Pancreas (tissue), 10 donors: ENCODE measurements around the gene NGF. TPM values are rescaled to one million over a fixed set of nuclear protein-coding genes. Genes with fewer than 3 reads are reported as not detected.
"Not testable (repeated sequence)": the region's sequence is repeated elsewhere in the genome, so short reads cannot be mapped to it uniquely, and the experiment has no call there.

Experiments
- ATAC-seq, 4 donors: fragments of 200-7000 bp; cut with Tn5 transposase; one replicate each; pipeline versions ENCODE4 v1.8.0 to v1.9.1; 2020; ENCODE audit warnings: mild to moderate bottlenecking in 4 of 4, moderate library complexity in 4 of 4
- DNase-seq, 6 donors: peaks; one replicate each; pipeline ENCODE4 v3.0.0-alpha.2; 2020
- FAIRE-seq: peaks from 2 replicates; lab custom pipeline; 2012; peaks lifted over from hg19 to GRCh38; lab: Jason Lieb, UNC
- H3K27ac ChIP-seq, 4 donors: fragments of 200-600 bp; sonication (generic); 1 replicate in 3 of 4; 2 replicates in 1 of 4; pipeline versions ENCODE4 v1.5.0 to v1.8.0; 2020
- H3K27me3 ChIP-seq, 4 donors: fragments of 200-600 bp; one replicate each; pipeline ENCODE4 v1.8.0; 2021
- H3K36me3 ChIP-seq, 3 donors: fragments of 200-600 bp; sonication (generic) in 1 of 3; one replicate each; pipeline versions ENCODE4 v1.5.0 to v1.8.0; 2020 to 2021
- H3K4me1 ChIP-seq, 3 donors: fragments of 200-600 bp; one replicate each; pipeline ENCODE4 v1.8.0; 2021
- H3K4me3 ChIP-seq, 4 donors: fragments of 200-600 bp; sonication (generic) in 2 of 4; one replicate each; pipeline versions ENCODE4 v1.5.0 to v1.8.0; 2020 to 2021
- H3K9me3 ChIP-seq, 4 donors: fragments of 200-600 bp; one replicate each; pipeline ENCODE4 v1.8.0; 2021
- WGBS, 2 donors: extraction: QIAGEN DNeasy Blood & Tissue Kit; methylation state at CpG; one replicate each; pipeline ENCODE4 v1.1.7; 2013; 5-methylcytosine and 5-hydroxymethylcytosine counted together
- intact Hi-C, 3 donors: fragments of 100-400 bp; cut with DNase I; formaldehyde crosslinking; loops; one replicate each; pipeline versions ENCODE4 v1.11.1 to v1.14.2; 2022
- polyA plus RNA-seq, 2 donors: library from polyadenylated mRNA; stranded (reverse); fragments of 200-250 nt; gene quantifications; one replicate each; pipeline ENCODE4 v1.2.3, GENCODE V29; 2013
- total RNA-seq, 6 donors: library from RNA; stranded (reverse); fragmentation: NEBNext Ultra II Directional in 4 of 6; extraction: Animal tissue kit (Norgen Biotek cat#: 25700) in 4 of 6; gene quantifications; one replicate each; pipeline versions ENCODE4 v1.2.1 to v1.2.4, GENCODE V29; 2021 to 2023
- TF ChIP-seq, protein P1 (sequence below), 4 donors: fragments of 200-600 bp; sonication (generic) in 3 of 4; IDR thresholded peaks; one replicate each; pipeline versions ENCODE4 v1.5.0 to v1.8.0; 2021; ENCODE audit warnings: antibody characterized with exemption in 4 of 4
- donor health status: healthy with polysubstance abuse.
- donor health status: DM: no; HTN: no; CAD: no; lungs with moderate emphysema.
- donor health status: DM: no; HTN: no; CAD: no.
- donor health status: control.
- donor health status: control.
- donor health status: Bipolar disorder and iron deficiency.
- donor health status: DM: yes; HTN: yes; CAD: no.
- donor health status: DM: no; HTN: no; CAD: no.
- donor health status: DM: no; HTN: no; CAD: no.
- donor health status: DM: yes; HTN: yes; CAD: no.

Gene NGF
- total and polyA plus RNA-seq, 8 donors = 0.25 to 1.1 (median 0.54) TPM; not detected in 2

DNA sequence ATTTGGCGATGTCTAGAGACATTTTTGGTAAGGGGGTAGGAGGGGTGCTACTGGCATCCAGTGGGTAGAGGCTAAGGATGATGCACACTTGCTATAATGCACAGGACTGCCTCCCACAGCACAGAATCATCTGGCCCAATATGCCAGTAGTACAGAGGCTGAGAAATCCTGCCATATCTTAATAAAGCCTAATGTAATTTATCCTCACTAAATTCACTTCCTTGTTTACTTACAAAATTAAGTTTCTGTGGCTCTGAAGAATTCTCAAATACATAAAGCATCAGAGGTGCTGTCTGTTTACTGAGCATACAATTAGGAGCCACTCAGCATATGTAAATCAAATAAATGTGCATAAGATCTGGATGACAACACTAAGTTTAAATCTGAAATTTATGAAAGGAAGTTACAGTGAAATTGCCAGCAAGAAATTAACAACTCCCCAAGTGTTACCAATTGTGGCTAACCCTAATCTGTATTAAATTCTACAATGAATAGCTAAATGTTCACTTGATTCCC, 26.5 kb downstream of the NGF start:
- 98 to 100% methylated on average over 1 of the region's 1 CpG for WGBS, 2 donors
- H3K27ac ChIP-seq = no peak overlapping the region
- H3K9me3 ChIP-seq = no peaks in the 10 kb centered on the region
- intact Hi-C loops = no loop called here
- H3K27me3 ChIP-seq = no peaks in the 10 kb centered on the region
- peaks cover 0 to 3% (median 0%) of the 10 kb centered on the region in 3 donors for H3K4me1 ChIP-seq
- ATAC-seq (no peak), FAIRE-seq (no peak), DNase-seq (no peak)
- TF ChIP-seq, protein P1, sequence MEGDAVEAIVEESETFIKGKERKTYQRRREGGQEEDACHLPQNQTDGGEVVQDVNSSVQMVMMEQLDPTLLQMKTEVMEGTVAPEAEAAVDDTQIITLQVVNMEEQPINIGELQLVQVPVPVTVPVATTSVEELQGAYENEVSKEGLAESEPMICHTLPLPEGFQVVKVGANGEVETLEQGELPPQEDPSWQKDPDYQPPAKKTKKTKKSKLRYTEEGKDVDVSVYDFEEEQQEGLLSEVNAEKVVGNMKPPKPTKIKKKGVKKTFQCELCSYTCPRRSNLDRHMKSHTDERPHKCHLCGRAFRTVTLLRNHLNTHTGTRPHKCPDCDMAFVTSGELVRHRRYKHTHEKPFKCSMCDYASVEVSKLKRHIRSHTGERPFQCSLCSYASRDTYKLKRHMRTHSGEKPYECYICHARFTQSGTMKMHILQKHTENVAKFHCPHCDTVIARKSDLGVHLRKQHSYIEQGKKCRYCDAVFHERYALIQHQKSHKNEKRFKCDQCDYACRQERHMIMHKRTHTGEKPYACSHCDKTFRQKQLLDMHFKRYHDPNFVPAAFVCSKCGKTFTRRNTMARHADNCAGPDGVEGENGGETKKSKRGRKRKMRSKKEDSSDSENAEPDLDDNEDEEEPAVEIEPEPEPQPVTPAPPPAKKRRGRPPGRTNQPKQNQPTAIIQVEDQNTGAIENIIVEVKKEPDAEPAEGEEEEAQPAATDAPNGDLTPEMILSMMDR (IDR thresholded peaks at IDR 0.05) = no peak
- H3K4me3 ChIP-seq = no peak overlapping the region
- H3K36me3 ChIP-seq = no peaks in the 10 kb centered on the region

DNA sequence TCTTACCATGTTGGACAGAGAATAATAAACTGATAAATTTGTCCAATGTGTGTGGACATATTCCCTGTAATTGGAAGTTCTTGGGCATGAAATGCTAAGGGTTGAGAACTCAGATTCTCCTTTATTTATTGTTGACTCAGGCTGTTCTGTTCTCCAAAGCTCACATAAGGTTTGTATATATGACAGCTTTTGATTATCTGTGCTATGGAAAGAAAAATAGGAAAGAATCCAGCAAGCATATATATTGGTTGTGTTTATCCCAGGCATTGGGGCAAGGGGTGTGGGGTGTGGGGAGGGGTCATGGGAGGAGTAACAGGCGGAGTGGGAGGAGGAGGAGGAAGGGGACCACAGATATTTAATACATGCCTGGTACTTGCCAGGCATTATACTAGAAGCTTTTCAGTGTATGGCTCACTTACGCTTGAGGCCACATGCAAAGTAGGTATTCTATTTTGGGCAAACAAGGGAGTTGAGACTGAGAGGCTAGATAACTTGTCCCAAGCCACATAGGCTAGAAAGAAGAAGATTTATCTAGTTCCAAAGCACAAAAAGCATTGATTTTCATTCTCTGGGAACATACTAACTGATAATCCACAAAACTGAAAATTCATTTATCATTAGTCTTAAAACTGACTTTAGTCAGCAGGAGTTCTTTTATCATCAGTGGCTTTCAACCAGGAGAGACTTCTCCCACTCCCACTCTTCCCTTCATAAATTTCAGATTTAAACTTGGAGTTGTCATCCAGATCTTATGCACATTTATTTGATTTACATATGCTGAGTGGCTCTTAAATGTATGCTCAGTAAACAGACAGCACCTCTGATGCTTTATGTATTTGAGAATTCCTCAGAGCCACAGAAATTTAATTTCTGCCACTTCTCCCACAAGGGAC, 27.2 kb downstream of the NGF start:
- 79 to 91% methylated on average over 2 of the region's 2 CpGs for WGBS, 2 donors
- intact Hi-C loops = no loop called here

DNA sequence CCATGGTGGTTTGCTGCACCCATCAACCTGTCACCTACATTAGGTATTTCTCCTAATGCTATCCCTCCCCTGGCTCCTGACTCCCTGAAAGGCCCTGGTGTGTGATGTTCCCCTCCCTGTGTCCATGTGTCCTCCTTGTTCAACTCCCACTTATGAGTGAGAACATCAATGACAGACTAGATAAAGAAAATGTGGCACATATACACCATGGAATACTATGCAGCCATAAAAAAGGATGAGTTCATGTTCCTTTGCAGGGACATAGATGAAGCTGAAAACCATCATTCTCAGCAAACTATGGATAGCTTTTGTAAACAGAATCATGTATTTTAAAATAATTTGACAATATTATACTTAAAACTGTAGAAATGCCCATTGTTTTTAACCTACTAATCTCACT, 28.5 kb downstream of the NGF start:
- not testable (repeated sequence) for FAIRE-seq, H3K9me3 ChIP-seq

More for the DNA sequence above, 27.2 kb downstream of the NGF start:
- DNase-seq (no peak), FAIRE-seq (no peak), ATAC-seq (no peak)
- TF ChIP-seq, protein P1 (IDR thresholded peaks at IDR 0.05) = no peak
- no peaks in the 10 kb centered on the region for H3K36me3 ChIP-seq
- H3K4me3 ChIP-seq = no peak overlapping the region
- H3K9me3 ChIP-seq = no peaks in the 10 kb centered on the region
- H3K4me1 ChIP-seq = peaks cover 0 to 3% (median 0%) of the 10 kb centered on the region in 3 donors
- no peak overlapping the region for H3K27ac ChIP-seq
- no peaks in the 10 kb centered on the region for H3K27me3 ChIP-seq

DNA sequence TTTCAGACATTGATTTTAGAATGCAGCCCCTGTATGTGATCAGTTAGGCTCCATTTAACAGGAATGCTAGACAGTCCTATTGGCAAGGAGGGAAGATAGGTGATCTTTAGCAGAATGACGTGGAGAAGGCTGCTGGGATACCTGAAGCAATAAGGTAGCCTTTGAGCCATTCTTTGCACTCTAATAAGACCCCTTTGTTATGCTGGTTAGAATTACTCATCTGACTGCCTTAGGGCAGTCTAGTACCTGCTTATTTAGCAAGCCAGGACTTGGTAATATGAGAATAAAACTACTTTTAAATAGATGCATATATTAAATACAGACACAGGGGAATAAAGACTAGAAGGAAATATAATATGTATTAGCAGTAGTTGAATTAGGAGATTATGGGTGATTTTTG, 29.1 kb downstream of the NGF start:
- ATAC-seq (no peak), DNase-seq (no peak), FAIRE-seq (no peak)
- H3K27ac ChIP-seq = no peak overlapping the region
- H3K9me3 ChIP-seq = no peaks in the 10 kb centered on the region
- TF ChIP-seq, protein P1 (IDR thresholded peaks at IDR 0.05) = no peak
- H3K27me3 ChIP-seq = no peaks in the 10 kb centered on the region
- intact Hi-C loops = no loop called here
- WGBS, 2 donors = 83 to 88% methylated on average over 1 of the region's 1 CpG
- no peaks in the 10 kb centered on the region for H3K36me3 ChIP-seq
- no peak overlapping the region for H3K4me3 ChIP-seq
- no peaks in the 10 kb centered on the region for H3K4me1 ChIP-seq

More for the DNA sequence above, 28.5 kb downstream of the NGF start:
- H3K4me1 ChIP-seq, DNase-seq, H3K27ac ChIP-seq, H3K36me3 ChIP-seq, H3K27me3 ChIP-seq, H3K4me3 ChIP-seq, ATAC-seq, intact Hi-C loops: not testable (repeated sequence)

DNA sequence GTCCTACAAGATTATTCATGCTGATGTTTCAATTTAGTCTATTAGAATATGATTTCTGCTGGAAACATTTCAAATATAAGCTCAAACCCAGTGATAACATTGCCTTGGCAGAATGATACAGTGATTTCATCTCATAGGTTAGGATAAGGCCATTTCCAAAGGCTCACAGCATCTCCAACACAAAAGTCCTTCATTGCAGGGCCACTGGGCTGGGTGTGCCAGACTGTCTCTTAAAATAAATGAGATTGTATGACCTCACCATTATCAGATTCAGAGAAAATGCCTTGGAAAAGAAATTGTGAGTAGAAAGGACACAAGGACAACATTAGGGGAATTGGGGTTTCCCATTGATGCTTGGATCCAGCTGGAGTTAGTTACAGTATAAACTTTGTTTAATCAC, 30.4 kb downstream of the NGF start:
- Histone ChIP-seq H3K4me3 (no peak overlapping the region), H3K27ac (no peak overlapping the region), H3K36me3 (no peaks in the 10 kb centered on the region), H3K4me1 (no peaks in the 10 kb centered on the region), H3K27me3 (no peaks in the 10 kb centered on the region), H3K9me3 (no peaks in the 10 kb centered on the region)
- intact Hi-C loops = no loop called here
- TF ChIP-seq, protein P1 (IDR thresholded peaks at IDR 0.05) = no peak
- DNase-seq (no peak), FAIRE-seq (no peak), ATAC-seq (no peak)
